GM12878 (cell line): ENCODE measurements around the gene HMGCS1. TPM values are rescaled to one million over a fixed set of nuclear protein-coding genes. Genes with fewer than 3 reads are reported as not detected.

Experiments
- ATAC-seq: fragments of 200-7000 bp; cut with Tn5 transposase; 3 replicates; pipeline ENCODE4 v1.9.1; 2020; ENCODE audit warnings: mild to moderate bottlenecking, moderate library complexity
- BruUV-seq: library from RNA; stranded (reverse); fragments of 400-500 nt; replicated peaks from 2 replicates; lab custom pipeline; 2021; lab: Mats Ljungman, UMichigan
- CTCF ChIA-PET: fragments of 300-600 bp; sonication (Branson Sonifier 250); formaldehyde crosslinking; extraction: SDS; loops from one replicate; lab custom pipeline; 2021; ENCODE audit warnings: inconsistent platforms; lab: Yijun Ruan, JAX
- POLR2A ChIA-PET: fragments of 350-600 bp; formaldehyde crosslinking; extraction: SDS; loops from one replicate; lab custom pipeline; 2021; ENCODE audit warnings: inconsistent platforms; lab: Charles Lee
- RAD21 ChIA-PET: fragments of 300-600 bp; sonication (Branson Sonifier 250); formaldehyde crosslinking; loops from one replicate; lab custom pipeline; 2023; ENCODE audit warnings: antibody characterized with exemption; ENCODE audit not compliant: unreplicated experiment; lab: Charles Lee
- SMC1A ChIA-PET: fragments of 300-600 bp; sonication (Branson Sonifier 250); formaldehyde crosslinking; loops from one replicate; lab custom pipeline; 2023; ENCODE audit not compliant: unreplicated experiment, uncharacterized antibody; lab: Charles Lee
- DNase-seq: peaks from one replicate; pipeline ENCODE4 v3.0.0-alpha.2; 2011; ENCODE audit warnings: low read depth, low spot score
- FAIRE-seq: peaks from 3 replicates; lab custom pipeline; 2011; peaks lifted over from hg19 to GRCh38; lab: Jason Lieb, UNC
- H2AFZ ChIP-seq: 2 replicates; pipeline ENCODE4 v1.6.0; 2011; ENCODE audit warnings: low read depth, low read length, control low read depth; ENCODE audit not compliant: control insufficient read depth
- H3K27ac ChIP-seq: 2 replicates; pipeline ENCODE4 v1.5.1; 2011; ENCODE audit warnings: control low read depth; ENCODE audit not compliant: control insufficient read depth, insufficient read depth
- H3K27me3 ChIP-seq, 2 experiments: replicated peaks in 1 of 2; 2 replicates each; pipeline versions ENCODE4 v1.6.0 to v1.6.1; 2011; ENCODE audit warnings: low read length in 1 of 2; ENCODE audit not compliant: control insufficient read depth in 2 of 2, insufficient read depth in 2 of 2
- H3K36me3 ChIP-seq, 2 experiments: 2 replicates each; pipeline ENCODE4 v1.5.1; 2011; ENCODE audit warnings: low read length in 1 of 2; ENCODE audit not compliant: control insufficient read depth in 2 of 2, insufficient read depth in 2 of 2
- H3K4me1 ChIP-seq: 2 replicates; pipeline ENCODE4 v1.6.1; 2011; ENCODE audit warnings: mild to moderate bottlenecking, low read length, moderate library complexity, mixed read lengths; ENCODE audit not compliant: control insufficient read depth, insufficient read depth
- H3K4me2 ChIP-seq: 2 replicates; pipeline ENCODE4 v1.6.0; 2011; ENCODE audit warnings: control low read depth; ENCODE audit not compliant: control insufficient read depth, insufficient read depth
- H3K4me3 ChIP-seq: fragments of 200-600 bp; sonication (generic); 2 replicates; pipeline ENCODE4 v1.5.1; 2016
- H3K79me2 ChIP-seq: 2 replicates; pipeline ENCODE4 v1.6.0; 2011; ENCODE audit warnings: low read length; ENCODE audit not compliant: control insufficient read depth, insufficient read depth
- H3K9ac ChIP-seq: 2 replicates; pipeline ENCODE4 v1.8.0; 2011; ENCODE audit warnings: low read length, control low read depth, mixed read lengths; ENCODE audit not compliant: control insufficient read depth, insufficient read depth
- H3K9me3 ChIP-seq: replicated peaks from 3 replicates; pipeline ENCODE4 v1.5.1; 2011; ENCODE audit warnings: mild to moderate bottlenecking, low read length; ENCODE audit not compliant: control insufficient read depth, insufficient read depth
- H4K20me1 ChIP-seq: 2 replicates; pipeline ENCODE4 v1.6.0; 2011; ENCODE audit not compliant: control insufficient read depth, insufficient read depth
- BCL3 ChIP-seq: IDR thresholded peaks from 2 replicates; pipeline ENCODE4 v1.6.1; 2011; ENCODE audit warnings: borderline replicate concordance, low read depth, mild to moderate bottlenecking, moderate library complexity, low read length; ENCODE audit not compliant: insufficient read depth, poor library complexity, severe bottlenecking
- BHLHE40 ChIP-seq, 2 experiments: fragments of 450-650 bp in 1 of 2; IDR thresholded peaks; 2 replicates each; pipeline ENCODE4 v1.6.1; 2011 to 2017; ENCODE audit warnings: low read depth in 2 of 2, borderline replicate concordance in 1 of 2, improper control_type of control experiment in 1 of 2, low read length in 1 of 2, mild to moderate bottlenecking in 1 of 2
- IRF5 ChIP-seq: fragments of 450-650 bp; IDR thresholded peaks from 2 replicates; pipeline ENCODE4 v1.6.1; 2017; ENCODE audit warnings: borderline replicate concordance
- MTA2 ChIP-seq: fragments of 450-650 bp; IDR thresholded peaks from 2 replicates; pipeline ENCODE4 v1.6.1; 2016; ENCODE audit warnings: low read depth, mild to moderate bottlenecking, moderate library complexity
- NFIC ChIP-seq: IDR thresholded peaks from 2 replicates; pipeline ENCODE4 v1.6.1; 2012; ENCODE audit warnings: low read depth, mild to moderate bottlenecking, inconsistent platforms, low read length, moderate library complexity
- NKRF ChIP-seq: fragments of 450-650 bp; conservative IDR thresholded peaks from 2 replicates; pipeline ENCODE4 v1.6.1; 2017; ENCODE audit warnings: mild to moderate bottlenecking, moderate library complexity
- SIN3A ChIP-seq: IDR thresholded peaks from 2 replicates; pipeline ENCODE4 v1.6.1; 2012; ENCODE audit warnings: low read depth, low read length, improper control_type of control experiment
- WGBS: methylation state at CpG from one replicate; pipeline ENCODE4 v1.1.6; 2016; ENCODE audit warnings: low lambda C conversion rate; ENCODE audit not compliant: insufficient replicate concordance, insufficient coverage; ENCODE audit errors: missing lambda C conversion rate; 5-methylcytosine and 5-hydroxymethylcytosine counted together
- in situ Hi-C: fragments of 300-500 bp; cut with MboI; formaldehyde crosslinking; loops from 9 replicates; pipeline ENCODE4 v1.14.3; 2018; ENCODE audit warnings: mixed read lengths
- intact Hi-C: fragments of 100-400 bp; cut with micrococcal nuclease; formaldehyde crosslinking; loops from one replicate; pipeline ENCODE4 v1.14.2; 2022; ENCODE audit not compliant: unreplicated experiment
- polyA plus RNA-seq, 11 experiments: library from polyadenylated mRNA; depleted of rRNA in 4 of 11; unstranded in 6 of 11; stranded (reverse) in 5 of 11; fragments of >200 nt; fragmentation: Nextera tagmentation in 4 of 11; fragmentation: Illumina TruSeq in 1 of 11; extraction: Ambion mirVana in 4 of 11; extraction: Trizol in 1 of 11; gene quantifications; 1 replicate in 1 of 11; 2 replicates in 10 of 11; pipeline versions ENCODE4 v1.2.1 to v1.2.3, GENCODE V29; 2011 to 2016; ENCODE audit warnings: inconsistent platforms in 2 of 11, missing spikeins in 2 of 11, low read depth in 1 of 11
- total RNA-seq, 4 experiments: library from RNA; depleted of rRNA in 3 of 4; stranded (reverse); fragments of >200 nt in 3 of 4; fragmentation: Illumina TruSeq in 1 of 4; extraction: Trizol in 1 of 4; gene quantifications; 2 replicates each; pipeline versions ENCODE4 v1.2.1 to v1.2.3, GENCODE V29; 2013 to 2021

Gene HMGCS1
- total and polyA plus RNA-seq, 10 of the 15 experiments (the other 5 are each of a cell fraction or from before 2014, with no cell fraction given) = 24.0 to 193 (median 108) TPM

GRCh38 chr5:43312699-43313034, 545 bp downstream of the HMGCS1 start (continued):
- no peak for TF ChIP-seq IRF5
- peak; percentile 11; the same call in 1 of the 2 replicates for TF ChIP-seq MTA2
- no peak for TF ChIP-seq BCL3
- 0 out of 2 replicates have a peak, but pooled peaks have one; percentile 16 for TF ChIP-seq SIN3A
- TF ChIP-seq BHLHE40 (IDR thresholded peaks at IDR 0.05; ENCODE audit: borderline replicate concordance in 1 of 2, low read depth in 2 of 2, low read length in 1 of 2) = no peak

GRCh38 chr5:43312076-43312661, 1.0 kb downstream of the HMGCS1 start:
- DNase-seq (no peak), FAIRE-seq (peak; percentile 44), ATAC-seq (no peak)
- BruUV-seq = no TSS peak
- Histone ChIP-seq H3K4me3 (peak overlapping the region; percentile 79), H3K36me3 (peaks cover 0 to 7% of the 10 kb centered on the region in 2 experiments; a peak in 1 of 4 replicates), H3K27me3 (no peaks in the 10 kb centered on the region), H3K9me3 (no peaks in the 10 kb centered on the region; the same call in 1 of the 3 replicates), H3K4me1 (peaks cover 6% of the 10 kb centered on the region), H4K20me1 (no peaks in the 10 kb centered on the region), H2AFZ (no peak overlapping the region), H3K79me2 (peaks cover 61% of the 10 kb centered on the region), H3K4me2 (peak overlapping the region; percentile 81), H3K27ac (peak overlapping the region; percentile 84), H3K9ac (peak overlapping the region; percentile 72)
- in situ Hi-C loops (no loop called here), intact Hi-C loops (loop anchor here (2.0 to 5.0 kb wide), 6 partner anchors 170 to 320 kb away; partner anchors contain the start of genes NNT, TMEM267 and ZNF131)
- no peak for TF ChIP-seq NFIC
- TF ChIP-seq NKRF = 0 out of 2 replicates have a peak, but pooled peaks have one; percentile 54
- ChIA-PET SMC1A (interaction anchor here (0.6 to 3.9 kb wide), 16 partner anchors 9 to 293 kb away, joined by 3 to 20 read pairs (median 4); partner anchors contain the start of genes TMEM267 and ZNF131), RAD21 (interaction anchor here (0.5 to 3.8 kb wide), 9 partner anchors 9 to 271 kb away, joined by 3 to 38 read pairs (median 8); partner anchors contain the start of genes TMEM267 and ZNF131), CTCF (interaction anchor here (0.9 to 4.4 kb wide), 12 partner anchors 8 to 320 kb away, joined by 3 to 34 read pairs (median 7); partner anchors contain the start of genes TMEM267 and ZNF131), POLR2A (interaction anchor here (0.6 to 4.1 kb wide), 13 partner anchors 8 to 319 kb away, joined by 3 to 46 read pairs (median 4); partner anchors contain the start of genes C5orf34, TMEM267 and ZNF131)
- 22% methylated on average over 6 of the region's 6 CpGs for WGBS
